K562 (cell line): ENCODE data around the gene SETD1B.

Experiments
- BHLHE40 ChIP-seq: IDR thresholded peaks from 2 replicates; pipeline ENCODE4 v1.6.1; 2011; ENCODE audit warnings: low read length, improper control_type of control experiment
- EZH2 ChIP-seq: IDR thresholded peaks from 2 replicates; pipeline ENCODE4 v1.6.1; 2012; ENCODE audit warnings: low read depth, mild to moderate bottlenecking, inconsistent platforms, low read length, borderline replicate concordance
- SIRT6 ChIP-seq: IDR thresholded peaks from one replicate; pipeline ENCODE4 v1.6.1; 2012; ENCODE audit warnings: low read depth, mild to moderate bottlenecking, control low read depth, inconsistent platforms, low read length, moderate library complexity
- ZNF146 ChIP-seq: IDR thresholded peaks from one replicate; pipeline ENCODE4 v1.6.1; 2018; ENCODE audit warnings: missing compliant biosample characterization; ENCODE audit not compliant: unreplicated experiment
- ZNF717 ChIP-seq: fragments of 250-450 bp; sonication (Bioruptor Pico); IDR thresholded peaks from 2 replicates; pipeline ENCODE4 v1.5.0; 2021

DNA sequence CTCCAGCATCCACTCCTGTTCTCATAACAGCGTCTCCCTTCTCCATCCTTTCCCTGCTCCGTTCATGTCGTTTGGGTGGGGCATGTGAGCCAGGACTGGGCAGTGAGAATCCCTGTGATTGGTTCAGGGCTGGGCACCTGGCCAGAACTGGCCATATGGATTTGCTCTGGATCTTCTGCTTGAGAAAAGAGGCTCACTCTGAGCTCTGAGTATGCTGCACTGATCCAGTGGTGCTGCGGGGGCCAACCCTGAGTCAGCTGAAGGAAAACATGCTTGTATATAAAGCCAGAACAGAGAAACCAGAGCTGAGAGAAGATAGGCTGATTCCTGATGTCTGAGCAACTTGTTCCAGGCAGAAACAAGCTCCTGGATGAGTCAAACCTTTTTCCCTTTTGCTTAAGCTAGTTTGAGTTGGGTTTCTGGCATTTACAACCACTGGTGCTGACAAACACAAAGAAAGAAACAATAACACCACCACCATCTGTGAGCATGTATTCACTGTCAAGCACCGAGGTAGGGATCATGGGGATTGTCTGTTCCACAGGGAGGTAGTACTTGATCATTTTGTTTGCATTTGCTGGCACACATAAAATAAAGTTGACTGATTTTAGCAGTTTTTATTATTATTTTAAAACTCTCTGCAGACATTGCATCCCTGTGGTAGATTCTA lies 68.9 kb downstream of the SETD1B start:
- TF ChIP-seq ZNF146 (CRISPR knock-in tag), result no peak
- no peak for TF ChIP-seq SIRT6
- TF ChIP-seq EZH2, result no peak
- no peak for TF ChIP-seq BHLHE40
- no peak for TF ChIP-seq ZNF717 (CRISPR knock-in tag)
